Nephron progenitor cell (in vitro differentiated cells): ENCODE results near the gene GSN.

Source experiments
- DNase-seq: peaks from one replicate; pipeline ENCODE4 v3.0.0; 2021
- H3K27ac Mint-ChIP-seq: 2 replicates; pipeline ENCODE4 v1.8.0; 2021; ENCODE audit warnings: mild to moderate bottlenecking, moderate library complexity, mixed read lengths
- H3K27me3 Mint-ChIP-seq: 2 replicates; pipeline ENCODE4 v1.8.0; 2021; ENCODE audit warnings: mild to moderate bottlenecking, low read depth, mixed read lengths; ENCODE audit not compliant: poor library complexity
- H3K36me3 Mint-ChIP-seq: 2 replicates; pipeline ENCODE4 v1.8.0; 2021; ENCODE audit warnings: low read depth, mixed read lengths
- H3K4me1 Mint-ChIP-seq: 2 replicates; pipeline ENCODE4 v1.8.0; 2021; ENCODE audit warnings: mixed read lengths
- H3K4me3 Mint-ChIP-seq: 2 replicates; pipeline ENCODE4 v1.8.0; 2021; ENCODE audit warnings: mild to moderate bottlenecking, moderate library complexity, mixed read lengths
- H3K9me3 Mint-ChIP-seq: 2 replicates; pipeline ENCODE4 v1.8.0; 2021; ENCODE audit warnings: mild to moderate bottlenecking, moderate library complexity, mixed read lengths
- CTCF ChIP-seq: fragments of 200-600 bp; sonication (generic); IDR thresholded peaks from 2 replicates; pipeline ENCODE4 v1.5.0; 2021; ENCODE audit warnings: antibody characterized with exemption

Gene GSN

GRCh38 chr9:121281614-121282276, 13.8 kb downstream of the GSN start:
- Mint-ChIP-seq H3K27ac (no peak overlapping the region), H3K36me3 (no peaks in the 10 kb centered on the region), H3K27me3 (peaks cover 7% of the 10 kb centered on the region), H3K4me3 (no peak overlapping the region), H3K9me3 (no peaks in the 10 kb centered on the region), H3K4me1 (peaks cover 56% of the 10 kb centered on the region)
- DNase-seq: no peak
- TF ChIP-seq CTCF: no peak

- DNase-seq: no peak
- TF ChIP-seq CTCF: no peak
- Mint-ChIP-seq H3K4me1 (peaks cover 63% of the 10 kb centered on the region), H3K27me3 (peaks cover 7% of the 10 kb centered on the region), H3K9me3 (no peaks in the 10 kb centered on the region), H3K27ac (no peak overlapping the region), H3K4me3 (no peak overlapping the region), H3K36me3 (no peaks in the 10 kb centered on the region)
Measured at GRCh38 chr9:121282277-121283079, 14.5 kb downstream of the GSN start.

- Mint-ChIP-seq H3K9me3 (no peaks in the 10 kb centered on the region), H3K27ac (no peak overlapping the region), H3K36me3 (no peaks in the 10 kb centered on the region), H3K4me3 (no peak overlapping the region), H3K27me3 (peaks cover 7% of the 10 kb centered on the region), H3K4me1 (peaks cover 64% of the 10 kb centered on the region)
- no peak for TF ChIP-seq CTCF
- DNase-seq: no peak
Measured at GRCh38 chr9:121283080-121283398, 15.1 kb downstream of the GSN start.

- Mint-ChIP-seq H3K27me3 (peaks cover 7% of the 10 kb centered on the region), H3K4me3 (no peak overlapping the region), H3K4me1 (peaks cover 64% of the 10 kb centered on the region), H3K27ac (peak overlapping the region; percentile 39), H3K9me3 (no peaks in the 10 kb centered on the region), H3K36me3 (no peaks in the 10 kb centered on the region)
- TF ChIP-seq CTCF: no peak
- DNase-seq: no peak
Measured at GRCh38 chr9:121283856-121284732, 16.1 kb downstream of the GSN start.

- Mint-ChIP-seq H3K27ac (peak overlapping the region; percentile 39), H3K36me3 (no peaks in the 10 kb centered on the region), H3K27me3 (peaks cover 7% of the 10 kb centered on the region), H3K9me3 (no peaks in the 10 kb centered on the region), H3K4me3 (no peak overlapping the region), H3K4me1 (peaks cover 64% of the 10 kb centered on the region)
- no peak for TF ChIP-seq CTCF
- no peak for DNase-seq
Measured at GRCh38 chr9:121284733-121285451, 16.9 kb downstream of the GSN start.
